WTC11 (cell line): ENCODE measurements around the gene PFDN1.

Experiments
- MXD4 ChIP-seq: fragments of 250-450 bp; sonication (Bioruptor Pico); IDR thresholded peaks from 2 replicates; pipeline ENCODE4 v1.8.0; 2021; ENCODE audit warnings: mild to moderate bottlenecking, moderate library complexity, borderline replicate concordance
- SMAD3 ChIP-seq: sonication (generic); formaldehyde crosslinking; IDR thresholded peaks from 2 replicates; pipeline ENCODE4 v1.8.0; 2022; ENCODE audit warnings: missing genetic modification reagents, mild to moderate bottlenecking, borderline replicate concordance
- TCF7 ChIP-seq: sonication (generic); formaldehyde crosslinking; IDR thresholded peaks from 2 replicates; pipeline ENCODE4 v1.8.0; 2022; ENCODE audit warnings: mild to moderate bottlenecking, low read depth, missing genetic modification reagents, moderate library complexity
- TF ChIP-seq, protein P1 (sequence below): sonication (generic); formaldehyde crosslinking; IDR thresholded peaks from 2 replicates; pipeline ENCODE4 v1.8.1; 2022; ENCODE audit warnings: mild to moderate bottlenecking, moderate library complexity, missing genetic modification reagents

DNA sequence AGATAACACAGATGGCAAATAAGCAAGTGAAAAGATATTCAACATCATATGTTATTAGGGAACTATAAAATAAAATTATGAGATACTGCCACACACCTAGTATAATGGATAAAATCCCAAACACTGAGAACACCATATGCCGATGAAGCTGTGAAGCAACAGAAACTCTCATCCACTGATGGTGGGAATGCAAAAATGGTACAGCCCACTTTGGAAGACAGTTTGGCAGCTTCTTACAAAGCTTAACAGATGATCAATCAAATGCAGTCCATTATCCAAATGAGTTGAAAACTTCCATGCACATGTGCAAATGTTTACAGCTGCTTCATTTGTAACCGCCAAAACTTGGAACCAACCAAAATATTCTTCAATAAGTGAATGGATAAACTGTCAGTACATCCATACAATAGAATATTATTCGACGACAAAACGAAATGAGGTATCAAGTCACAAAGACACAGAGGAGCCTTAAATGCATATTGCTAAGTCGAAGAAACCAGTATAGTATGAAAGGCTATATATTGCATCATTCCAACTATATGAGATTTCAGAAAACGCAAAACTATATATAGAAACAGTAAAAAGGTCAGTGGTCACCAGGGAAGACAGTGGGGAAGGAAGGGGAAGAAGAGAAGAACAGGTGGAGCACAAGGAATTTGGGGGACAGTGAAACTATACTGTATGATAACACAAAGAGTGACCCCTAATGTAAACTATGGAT is 14.9 kb downstream of the PFDN1 start:
- TF ChIP-seq MXD4 (CRISPR knock-in tag), result no peak
- no peak for TF ChIP-seq SMAD3
- no peak for TF ChIP-seq TCF7 (CRISPR knock-in tag)
- TF ChIP-seq, protein P1, sequence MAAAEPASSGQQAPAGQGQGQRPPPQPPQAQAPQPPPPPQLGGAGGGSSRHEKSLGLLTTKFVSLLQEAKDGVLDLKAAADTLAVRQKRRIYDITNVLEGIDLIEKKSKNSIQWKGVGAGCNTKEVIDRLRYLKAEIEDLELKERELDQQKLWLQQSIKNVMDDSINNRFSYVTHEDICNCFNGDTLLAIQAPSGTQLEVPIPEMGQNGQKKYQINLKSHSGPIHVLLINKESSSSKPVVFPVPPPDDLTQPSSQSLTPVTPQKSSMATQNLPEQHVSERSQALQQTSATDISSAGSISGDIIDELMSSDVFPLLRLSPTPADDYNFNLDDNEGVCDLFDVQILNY, result no peak
